ENCODE measurements around the gene P2RY6. TPM values are rescaled to one million over a fixed set of nuclear protein-coding genes. Genes with fewer than 3 reads are reported as not detected.

The P2RY6 gene
- total RNA-seq, 1 donor from 2014 or later: not detected

DNA sequence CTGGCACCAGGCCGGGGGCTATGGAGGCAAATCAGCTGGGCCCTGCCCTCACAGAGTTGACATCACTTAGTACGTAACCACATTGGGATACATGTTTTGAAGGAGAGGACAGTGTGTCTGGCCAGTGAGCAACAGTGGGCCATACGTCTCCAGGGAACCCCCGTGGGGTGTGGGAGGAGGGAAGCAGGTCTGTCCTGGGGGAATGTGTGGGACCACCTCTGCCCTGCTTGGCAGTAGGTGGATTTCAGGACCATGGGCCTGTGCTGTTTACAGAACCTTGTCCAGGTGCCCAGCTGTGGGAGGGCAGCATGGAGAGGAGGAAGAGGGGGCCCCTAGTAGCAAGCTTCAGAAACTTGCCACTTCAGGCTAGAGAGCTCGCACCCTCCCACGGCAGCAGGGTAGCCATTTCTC, 33.0 kb upstream of the P2RY6 start:
- Mint-ChIP-seq H3K4me1 (peaks cover 10% of the 10 kb centered on the region), H3K36me3 (ENCODE audit: low read depth) (no peaks in the 10 kb centered on the region), H3K9me3 (no peaks in the 10 kb centered on the region), H3K27me3 (ENCODE audit: low read depth) (no peaks in the 10 kb centered on the region), H3K27ac (ENCODE audit: unreplicated experiment) (no peak overlapping the region), H3K4me3 (no peak overlapping the region)
- no peak for DNase-seq (ENCODE audit: low read depth, low spot score)
- TF ChIP-seq, protein P1, sequence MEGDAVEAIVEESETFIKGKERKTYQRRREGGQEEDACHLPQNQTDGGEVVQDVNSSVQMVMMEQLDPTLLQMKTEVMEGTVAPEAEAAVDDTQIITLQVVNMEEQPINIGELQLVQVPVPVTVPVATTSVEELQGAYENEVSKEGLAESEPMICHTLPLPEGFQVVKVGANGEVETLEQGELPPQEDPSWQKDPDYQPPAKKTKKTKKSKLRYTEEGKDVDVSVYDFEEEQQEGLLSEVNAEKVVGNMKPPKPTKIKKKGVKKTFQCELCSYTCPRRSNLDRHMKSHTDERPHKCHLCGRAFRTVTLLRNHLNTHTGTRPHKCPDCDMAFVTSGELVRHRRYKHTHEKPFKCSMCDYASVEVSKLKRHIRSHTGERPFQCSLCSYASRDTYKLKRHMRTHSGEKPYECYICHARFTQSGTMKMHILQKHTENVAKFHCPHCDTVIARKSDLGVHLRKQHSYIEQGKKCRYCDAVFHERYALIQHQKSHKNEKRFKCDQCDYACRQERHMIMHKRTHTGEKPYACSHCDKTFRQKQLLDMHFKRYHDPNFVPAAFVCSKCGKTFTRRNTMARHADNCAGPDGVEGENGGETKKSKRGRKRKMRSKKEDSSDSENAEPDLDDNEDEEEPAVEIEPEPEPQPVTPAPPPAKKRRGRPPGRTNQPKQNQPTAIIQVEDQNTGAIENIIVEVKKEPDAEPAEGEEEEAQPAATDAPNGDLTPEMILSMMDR (conservative IDR thresholded peaks at IDR 0.05): no peak

DNA sequence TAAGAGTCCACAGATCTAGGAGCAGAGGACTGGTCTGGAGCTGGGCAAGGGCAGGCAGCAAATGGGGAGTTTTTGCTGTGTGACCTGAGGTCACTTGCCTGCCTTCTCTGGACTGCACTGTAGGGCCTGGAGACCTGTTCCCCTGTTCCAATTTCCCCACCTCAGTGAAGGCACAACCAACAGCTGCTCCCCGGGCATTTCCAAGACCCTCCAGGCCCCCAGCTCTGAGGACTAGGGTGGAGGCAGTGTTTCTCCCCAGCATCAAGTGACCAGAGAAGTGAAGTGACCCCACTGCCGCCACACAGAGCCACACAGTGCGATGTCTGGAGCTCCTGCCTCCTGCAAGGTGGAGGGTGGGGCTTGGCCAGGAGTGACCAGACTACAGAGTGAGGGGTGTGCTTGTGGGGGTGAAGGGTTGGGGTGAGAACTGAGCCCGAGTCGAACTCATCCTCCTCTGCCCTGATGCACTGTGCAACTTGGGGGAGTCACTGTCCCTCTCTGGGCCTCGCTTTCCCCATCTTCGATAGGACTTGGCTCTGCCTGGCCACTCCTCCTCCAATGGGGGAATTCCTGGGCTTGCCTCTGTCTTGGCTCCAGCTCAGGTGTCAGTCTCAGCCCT, 32.5 kb upstream of the P2RY6 start:
- Mint-ChIP-seq H3K27me3 (ENCODE audit: low read depth) (no peaks in the 10 kb centered on the region), H3K27ac (ENCODE audit: unreplicated experiment) (no peak overlapping the region), H3K4me3 (no peak overlapping the region), H3K9me3 (no peaks in the 10 kb centered on the region), H3K4me1 (peaks cover 14% of the 10 kb centered on the region), H3K36me3 (ENCODE audit: low read depth) (no peaks in the 10 kb centered on the region)
- DNase-seq (ENCODE audit: low read depth, low spot score): no peak
- TF ChIP-seq, protein P1 (conservative IDR thresholded peaks at IDR 0.05): no peak

DNA sequence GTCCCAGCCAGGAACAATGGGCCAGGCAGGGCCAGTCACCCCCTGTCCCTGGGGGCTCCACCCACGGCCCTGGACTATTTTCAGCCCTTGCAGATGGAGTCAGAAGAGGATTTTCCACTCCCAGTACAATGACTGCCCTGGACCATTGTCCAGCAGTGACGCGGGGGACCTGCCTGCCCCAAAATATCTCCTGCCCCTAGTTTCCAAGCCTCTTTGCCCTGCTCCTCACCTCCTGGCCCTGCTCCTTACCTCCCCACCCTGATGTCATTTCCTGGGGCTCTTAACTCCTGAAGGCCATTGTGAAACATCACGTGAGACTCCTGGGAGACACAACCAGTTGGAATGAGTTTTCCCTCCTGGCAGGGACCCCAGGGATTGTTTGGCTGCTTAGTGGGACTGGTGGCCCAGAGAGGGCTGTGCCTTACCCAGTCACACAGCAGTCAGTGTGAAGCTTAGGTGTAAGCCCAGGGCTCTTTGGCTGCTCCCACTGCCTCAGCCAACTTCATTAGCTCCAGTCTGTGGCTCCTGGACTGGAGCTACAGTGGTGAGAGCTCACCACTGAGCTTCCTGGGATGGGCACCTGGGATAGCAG, 31.9 kb upstream of the P2RY6 start:
- TF ChIP-seq, protein P1 (conservative IDR thresholded peaks at IDR 0.05): no peak
- DNase-seq (ENCODE audit: low read depth, low spot score): no peak
- H3K27me3 Mint-ChIP-seq (ENCODE audit: low read depth): no peaks in the 10 kb centered on the region
- H3K36me3 Mint-ChIP-seq (ENCODE audit: low read depth): no peaks in the 10 kb centered on the region
- no peaks in the 10 kb centered on the region for H3K9me3 Mint-ChIP-seq
- H3K27ac Mint-ChIP-seq (ENCODE audit: unreplicated experiment): peak overlapping the region; percentile 27
- peaks cover 20% of the 10 kb centered on the region for H3K4me1 Mint-ChIP-seq
- H3K4me3 Mint-ChIP-seq: no peak overlapping the region

- no peak for DNase-seq (ENCODE audit: low read depth, low spot score)
- no peaks in the 10 kb centered on the region for H3K36me3 Mint-ChIP-seq (ENCODE audit: low read depth)
- peaks cover 27% of the 10 kb centered on the region for H3K4me1 Mint-ChIP-seq
- H3K27ac Mint-ChIP-seq (ENCODE audit: unreplicated experiment): no peak overlapping the region
- no peak overlapping the region for H3K4me3 Mint-ChIP-seq
- no peaks in the 10 kb centered on the region for H3K27me3 Mint-ChIP-seq (ENCODE audit: low read depth)
- TF ChIP-seq, protein P1 (conservative IDR thresholded peaks at IDR 0.05): no peak
- H3K9me3 Mint-ChIP-seq: no peaks in the 10 kb centered on the region
Measured at GRCh38 chr11:73241300-73241699, 30.8 kb upstream of the P2RY6 start.

GRCh38 chr11:73242251-73243092, 29.7 kb upstream of the P2RY6 start:
- DNase-seq (ENCODE audit: low read depth, low spot score): peak; percentile 90
- Mint-ChIP-seq H3K36me3 (ENCODE audit: low read depth) (no peaks in the 10 kb centered on the region), H3K4me3 (peak overlapping the region; percentile 68), H3K4me1 (peaks cover 28% of the 10 kb centered on the region), H3K9me3 (no peaks in the 10 kb centered on the region), H3K27me3 (ENCODE audit: low read depth) (no peaks in the 10 kb centered on the region), H3K27ac (ENCODE audit: unreplicated experiment) (peak overlapping the region; percentile 84)
- TF ChIP-seq, protein P1 (conservative IDR thresholded peaks at IDR 0.05): peak; percentile 98
